Neural progenitor cell (in vitro differentiated cells): ENCODE measurements around the gene PTPRR. TPM values are rescaled to one million over a fixed set of nuclear protein-coding genes. Genes with fewer than 3 reads are reported as not detected.

Source experiments
- DNase-seq: peaks from one replicate; pipeline ENCODE4 v3.0.0-alpha.2; 2016; ENCODE audit warnings: low spot score
- H2AFZ ChIP-seq: fragments of 200-600 bp; sonication (generic); replicated peaks from 2 replicates; pipeline ENCODE4 v1.6.1; 2016; ENCODE audit warnings: antibody characterized with exemption
- H3F3A ChIP-seq: fragments of 200-600 bp; sonication (generic); 2 replicates; pipeline ENCODE4 v1.6.1; 2016; ENCODE audit warnings: antibody characterized with exemption, low read depth
- H3K27ac ChIP-seq: fragments of 200-600 bp; sonication (generic); 2 replicates; pipeline ENCODE4 v1.5.1; 2016; ENCODE audit warnings: mild to moderate bottlenecking
- H3K27me3 ChIP-seq: fragments of 200-600 bp; sonication (generic); 2 replicates; pipeline ENCODE4 v1.6.1; 2016; ENCODE audit warnings: mild to moderate bottlenecking, moderate library complexity
- H3K36me3 ChIP-seq: fragments of 200-600 bp; sonication (generic); 2 replicates; pipeline ENCODE4 v1.5.1; 2016
- H3K4me1 ChIP-seq: fragments of 200-600 bp; sonication (generic); 2 replicates; pipeline ENCODE4 v1.6.1; 2016; ENCODE audit warnings: mixed run types
- H3K4me2 ChIP-seq: fragments of 200-600 bp; sonication (generic); 2 replicates; pipeline ENCODE4 v1.6.1; 2016
- H3K4me3 ChIP-seq: fragments of 200-600 bp; sonication (generic); 2 replicates; pipeline ENCODE4 v1.5.1; 2016
- H3K79me2 ChIP-seq: fragments of 200-600 bp; sonication (generic); 2 replicates; pipeline ENCODE4 v1.6.1; 2016; ENCODE audit warnings: low read depth
- H3K9ac ChIP-seq: fragments of 200-600 bp; sonication (generic); 2 replicates; pipeline ENCODE4 v1.6.1; 2016
- H3K9me3 ChIP-seq: fragments of 200-600 bp; sonication (generic); 2 replicates; pipeline ENCODE4 v1.5.1; 2016; ENCODE audit warnings: low read depth
- H4K20me1 ChIP-seq: fragments of 200-600 bp; sonication (generic); 2 replicates; pipeline ENCODE4 v1.6.1; 2016; ENCODE audit warnings: low read depth
- H3K27ac Mint-ChIP-seq: 3 replicates; pipeline ENCODE4 v1.8.0; 2021; ENCODE audit warnings: mixed read lengths
- H3K27me3 Mint-ChIP-seq: 2 replicates; pipeline ENCODE4 v1.8.0; 2022; ENCODE audit warnings: low read depth, mild to moderate bottlenecking, inconsistent platforms, moderate library complexity, mixed read lengths; ENCODE audit not compliant: insufficient read depth
- H3K36me3 Mint-ChIP-seq: 3 replicates; pipeline ENCODE4 v1.8.0; 2021; ENCODE audit warnings: mixed read lengths
- H3K4me1 Mint-ChIP-seq: 3 replicates; pipeline ENCODE4 v1.8.0; 2021; ENCODE audit warnings: mixed read lengths
- H3K4me3 Mint-ChIP-seq: 3 replicates; pipeline ENCODE4 v1.8.0; 2021; ENCODE audit warnings: mild to moderate bottlenecking, moderate library complexity, mixed read lengths
- H3K9me3 Mint-ChIP-seq: 3 replicates; pipeline ENCODE4 v1.8.0; 2020; ENCODE audit warnings: mixed read lengths
- CTCF ChIP-seq: fragments of 200-600 bp; sonication (generic); IDR thresholded peaks from 2 replicates; pipeline ENCODE4 v1.5.1; 2017; ENCODE audit warnings: antibody characterized with exemption, mild to moderate bottlenecking
- EZH2 ChIP-seq: fragments of 200-600 bp; sonication (generic); IDR thresholded peaks from 2 replicates; pipeline ENCODE4 v1.6.1; 2017; ENCODE audit warnings: antibody characterized with exemption, mild to moderate bottlenecking, moderate library complexity
- EZH2phosphoT487 ChIP-seq: fragments of 200-600 bp; sonication (generic); IDR thresholded peaks from 2 replicates; pipeline ENCODE4 v1.6.1; 2017; ENCODE audit warnings: antibody characterized with exemption
- total RNA-seq: library from RNA; depleted of rRNA; stranded (reverse); fragments of >200 nt; gene quantifications from 2 replicates; pipeline ENCODE4 v1.2.3, GENCODE V29; 2015; ENCODE audit warnings: low replicate concordance

The PTPRR gene
- total RNA-seq, 1 donor from 2014 or later: not detected

DNA sequence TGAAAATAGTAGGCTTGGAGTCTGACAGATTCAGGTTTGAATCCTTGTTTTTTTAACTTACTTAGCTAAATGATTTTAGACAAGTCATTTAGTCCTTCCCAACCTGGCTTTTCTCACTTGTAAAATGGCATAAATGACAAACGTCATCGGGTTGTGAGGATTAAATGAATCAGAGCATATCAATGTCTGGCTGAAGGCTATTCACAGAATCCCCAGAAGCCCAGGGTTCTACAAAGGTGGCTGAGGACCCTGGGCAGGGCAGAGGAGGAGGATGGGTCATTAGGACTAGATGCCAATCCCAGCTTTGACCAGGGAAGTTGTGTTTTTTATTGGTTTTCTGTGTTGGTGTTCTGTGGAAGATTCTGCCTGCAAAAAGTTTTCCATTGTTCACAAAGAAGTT lies 275.7 kb downstream of the PTPRR start:
- Mint-ChIP-seq H3K36me3 (no peaks in the 10 kb centered on the region), H3K4me1 (peaks cover 18% of the 10 kb centered on the region)
- TF ChIP-seq EZH2phosphoT487: no peak
- no peak for TF ChIP-seq CTCF
- no peak for TF ChIP-seq EZH2

DNA sequence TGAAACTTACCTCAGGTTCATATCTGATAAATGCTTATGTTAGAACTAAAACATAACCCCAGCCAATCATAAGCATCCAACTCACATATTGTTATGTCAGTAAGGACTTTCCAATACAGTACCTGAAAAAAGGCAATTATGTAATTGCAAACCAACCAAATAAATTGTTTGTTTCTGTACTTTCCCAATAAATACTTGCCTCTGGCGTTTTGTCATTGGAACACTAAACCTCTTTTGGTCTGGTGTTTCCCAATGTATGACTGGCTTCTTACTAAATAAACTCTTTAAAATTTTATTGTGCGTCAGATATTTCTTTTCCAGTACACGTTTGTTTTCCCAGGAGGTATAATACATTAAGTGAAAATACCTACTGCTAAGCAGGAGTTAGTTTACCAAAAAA lies 276.6 kb downstream of the PTPRR start:
- Histone ChIP-seq H3K27me3 (no peaks in the 10 kb centered on the region), H3K79me2 (no peaks in the 10 kb centered on the region), H4K20me1 (no peaks in the 10 kb centered on the region), H3K36me3 (no peaks in the 10 kb centered on the region), H3K4me1 (peaks cover 9% of the 10 kb centered on the region), H3K9me3 (no peaks in the 10 kb centered on the region), H2AFZ (no peak overlapping the region), H3K9ac (no peak overlapping the region), H3K27ac (no peak overlapping the region), H3F3A (no peaks in the 10 kb centered on the region), H3K4me2 (no peak overlapping the region), H3K4me3 (no peak overlapping the region)
- no peak overlapping the region for H3K27ac Mint-ChIP-seq
- H3K9me3 Mint-ChIP-seq: no peaks in the 10 kb centered on the region
- H3K4me1 Mint-ChIP-seq: peaks cover 18% of the 10 kb centered on the region
- H3K27me3 Mint-ChIP-seq: peaks cover under 1% of the 10 kb centered on the region
- DNase-seq: no peak
- no peak overlapping the region for H3K4me3 Mint-ChIP-seq
- no peak for TF ChIP-seq EZH2
- no peak for TF ChIP-seq CTCF
- no peak for TF ChIP-seq EZH2phosphoT487
- no peaks in the 10 kb centered on the region for H3K36me3 Mint-ChIP-seq

More for the DNA sequence above, 275.7 kb downstream of the PTPRR start:
- Histone ChIP-seq H3K79me2 (no peaks in the 10 kb centered on the region), H3K9ac (no peak overlapping the region), H2AFZ (no peak overlapping the region), H3K4me1 (peaks cover 9% of the 10 kb centered on the region), H3K27ac (no peak overlapping the region), H3K4me3 (no peak overlapping the region), H3K36me3 (no peaks in the 10 kb centered on the region), H3F3A (no peaks in the 10 kb centered on the region), H3K4me2 (no peak overlapping the region), H4K20me1 (no peaks in the 10 kb centered on the region), H3K27me3 (no peaks in the 10 kb centered on the region), H3K9me3 (no peaks in the 10 kb centered on the region)
- no peak for DNase-seq
- Mint-ChIP-seq H3K4me3 (no peak overlapping the region), H3K27me3 (no peaks in the 10 kb centered on the region), H3K27ac (no peak overlapping the region), H3K9me3 (no peaks in the 10 kb centered on the region)

GRCh38 chr12:70641691-70642090 lies 278.8 kb downstream of the PTPRR start:
- Mint-ChIP-seq H3K27me3 (peaks cover 4% of the 10 kb centered on the region), H3K36me3 (no peaks in the 10 kb centered on the region), H3K4me1 (peaks cover 18% of the 10 kb centered on the region), H3K9me3 (no peaks in the 10 kb centered on the region), H3K4me3 (no peak overlapping the region), H3K27ac (no peak overlapping the region)
- no peaks in the 10 kb centered on the region for H3K79me2 ChIP-seq
- no peaks in the 10 kb centered on the region for H3K27me3 ChIP-seq
- no peak overlapping the region for H3K27ac ChIP-seq
- no peak overlapping the region for H3K9ac ChIP-seq
- no peak overlapping the region for H3K4me2 ChIP-seq
- TF ChIP-seq CTCF: no peak
- TF ChIP-seq EZH2phosphoT487: no peak
- TF ChIP-seq EZH2: no peak
- H3K9me3 ChIP-seq: no peaks in the 10 kb centered on the region
- no peaks in the 10 kb centered on the region for H3K36me3 ChIP-seq
- H4K20me1 ChIP-seq: no peaks in the 10 kb centered on the region
- H2AFZ ChIP-seq: no peak overlapping the region
- no peak overlapping the region for H3K4me3 ChIP-seq
- H3K4me1 ChIP-seq: peaks cover 9% of the 10 kb centered on the region
- no peak for DNase-seq
- H3F3A ChIP-seq: no peaks in the 10 kb centered on the region
